ENCODE results near the gene TMSB10.

DNA sequence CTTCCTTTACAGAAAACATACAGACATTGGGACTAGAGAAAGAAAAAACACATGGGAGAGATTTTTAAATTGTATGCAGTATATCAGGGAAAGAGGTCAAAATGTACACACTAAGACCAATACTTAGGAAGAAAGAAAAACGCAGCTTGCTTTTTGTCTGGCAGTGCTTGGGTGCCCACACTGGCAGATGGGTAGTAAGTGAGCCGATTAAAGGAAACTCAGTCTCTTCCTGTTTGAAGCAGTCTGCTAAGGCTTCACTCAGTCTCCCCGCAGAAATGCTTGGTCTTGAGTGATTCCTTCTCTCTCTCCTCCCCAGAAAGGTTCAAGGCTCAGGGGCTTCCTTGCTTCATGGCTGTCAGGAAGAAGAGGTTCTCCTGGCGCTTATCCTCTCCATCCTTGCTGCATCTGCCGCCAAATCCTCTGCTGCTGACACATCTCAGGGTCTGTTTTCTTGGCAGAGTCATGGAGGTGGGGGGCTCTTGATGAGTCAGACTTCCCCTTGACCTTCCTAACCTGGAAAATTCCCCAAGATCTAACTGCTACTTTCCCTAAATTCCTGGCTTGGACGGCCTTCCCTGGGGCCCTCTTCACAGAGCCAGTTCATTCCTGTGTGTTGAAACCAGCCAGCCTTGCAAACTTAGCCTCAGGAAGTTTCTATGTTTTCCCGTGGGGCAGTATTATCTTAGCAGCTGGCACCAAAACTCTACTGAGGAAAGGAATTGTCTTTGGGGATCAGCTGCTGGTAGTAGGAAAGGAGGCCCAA lies 10.5 kb upstream of the TMSB10 start:
- no peak for TF ChIP-seq CTCF (IDR thresholded peaks at IDR 0.05; ENCODE audit: poor library complexity)
- no peak for TF ChIP-seq EZH2 (IDR thresholded peaks at IDR 0.05; ENCODE audit: borderline replicate concordance)
